ENCODE results near the gene FOXP1. TPM values are rescaled to one million over a fixed set of nuclear protein-coding genes. Genes with fewer than 3 reads are reported as not detected.

FOXP1 gene
- total and polyA plus RNA-seq, 8 donors = 13.4 to 74.1 (median 44.1) TPM

- Histone ChIP-seq H3K36me3 (no peaks in the 10 kb centered on the region), H3K27ac (no peak overlapping the region), H3K4me3 (no peak overlapping the region), H3K27me3 (no peaks in the 10 kb centered on the region), H3K4me1 (peaks cover 0 to 7% (median 6%) of the 10 kb centered on the region in 3 donors), H3K9me3 (no peaks in the 10 kb centered on the region)
- FAIRE-seq (no peak), ATAC-seq (no peak), DNase-seq (no peak)
- no peak for TF ChIP-seq CTCF (IDR thresholded peaks at IDR 0.05)
- WGBS, 2 donors = 91 to 93% methylated on average over 17 of the region's 17 CpGs
- intact Hi-C loops (cut with DNase I) = no loop called here
Measured at GRCh38 chr3:71307991-71308697, 275.4 kb downstream of the FOXP1 start.

- Histone ChIP-seq H3K4me1 (peaks cover 10 to 22% (median 22%) of the 10 kb centered on the region in 3 donors), H3K4me3 (peak overlapping the region in 2 of 4 donors; percentile 6 to 22), H3K36me3 (no peaks in the 10 kb centered on the region), H3K27me3 (no peaks in the 10 kb centered on the region), H3K9me3 (no peaks in the 10 kb centered on the region), H3K27ac (peak overlapping the region; percentile 9 to 71 (median 38))
- WGBS, 2 donors = 5% methylated on average over 21 of the region's 21 CpGs
- ATAC-seq (peak; percentile 48 to 76 (median 72)), FAIRE-seq (no peak), DNase-seq (peak in 4 of 6 donors; percentile 21 to 67 (median 44))
- TF ChIP-seq CTCF (IDR thresholded peaks at IDR 0.05) = no peak
- intact Hi-C loops (cut with DNase I) = no loop called here
Measured at GRCh38 chr3:71305231-71306206, 278.0 kb downstream of the FOXP1 start.

GRCh38 chr3:71304684-71305083, 278.8 kb downstream of the FOXP1 start:
- WGBS, 2 donors = 14 to 29% methylated on average over 3 of the region's 3 CpGs
- TF ChIP-seq CTCF (IDR thresholded peaks at IDR 0.05) = peak in 1 of 4 donors; percentile 11
- H3K4me1 ChIP-seq = peaks cover 10 to 22% (median 22%) of the 10 kb centered on the region in 3 donors
- peak overlapping the region in 1 of 4 donors; percentile 22 for H3K4me3 ChIP-seq
- peak; percentile 76 for FAIRE-seq
- peak; percentile 57 to 78 (median 72) for ATAC-seq
- H3K36me3 ChIP-seq = no peaks in the 10 kb centered on the region
- H3K27me3 ChIP-seq = no peaks in the 10 kb centered on the region
- H3K27ac ChIP-seq = peak overlapping the region in 3 of 4 donors; percentile 25 to 71 (median 51)
- no peak for DNase-seq
- H3K9me3 ChIP-seq = no peaks in the 10 kb centered on the region
- intact Hi-C loops (cut with DNase I) = no loop called here

GRCh38 chr3:71304247-71304646, 279.3 kb downstream of the FOXP1 start:
- Histone ChIP-seq H3K27ac (peak overlapping the region in 1 of 4 donors; percentile 71), H3K4me3 (no peak overlapping the region), H3K36me3 (no peaks in the 10 kb centered on the region), H3K9me3 (no peaks in the 10 kb centered on the region), H3K27me3 (no peaks in the 10 kb centered on the region), H3K4me1 (peaks cover 10 to 22% (median 22%) of the 10 kb centered on the region in 3 donors)
- WGBS, 2 donors = 52 to 55% methylated on average over 3 of the region's 3 CpGs
- DNase-seq = no peak
- no peak for TF ChIP-seq CTCF (IDR thresholded peaks at IDR 0.05)
- no peak for FAIRE-seq
- intact Hi-C loops (cut with DNase I) = no loop called here
- no peak for ATAC-seq
